Stimulated activated naive CD4-positive, alpha-beta T cell treated with Interleukin-2 at 50 U/mL for 16 hours (primary cell): ENCODE measurements around the gene GDI2.

ENCODE experiments used
- DNase-seq: peaks from one replicate; lab custom pipeline; 2025; lab: John Stamatoyannopoulos, UW

The GDI2 gene

DNA sequence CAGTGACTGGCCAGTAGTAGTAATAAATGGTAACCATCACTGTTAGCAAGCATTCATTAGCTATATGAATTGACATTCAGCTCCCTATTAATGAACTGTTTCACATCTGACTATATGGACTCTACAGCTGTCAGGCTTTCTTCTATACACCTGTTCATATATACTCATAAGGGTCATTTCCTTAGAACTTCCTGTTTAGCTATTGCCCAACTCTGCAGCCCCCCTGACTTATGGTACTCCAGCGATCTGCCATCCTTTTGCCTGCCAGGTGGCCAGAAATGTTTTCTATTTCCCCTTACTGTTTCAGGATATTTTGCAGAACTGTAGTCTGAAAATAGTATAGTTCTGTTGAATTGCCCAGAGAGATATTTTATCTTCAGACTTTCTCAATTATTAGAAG lies 72.0 kb downstream of the GDI2 start:
- no peak for DNase-seq

DNA sequence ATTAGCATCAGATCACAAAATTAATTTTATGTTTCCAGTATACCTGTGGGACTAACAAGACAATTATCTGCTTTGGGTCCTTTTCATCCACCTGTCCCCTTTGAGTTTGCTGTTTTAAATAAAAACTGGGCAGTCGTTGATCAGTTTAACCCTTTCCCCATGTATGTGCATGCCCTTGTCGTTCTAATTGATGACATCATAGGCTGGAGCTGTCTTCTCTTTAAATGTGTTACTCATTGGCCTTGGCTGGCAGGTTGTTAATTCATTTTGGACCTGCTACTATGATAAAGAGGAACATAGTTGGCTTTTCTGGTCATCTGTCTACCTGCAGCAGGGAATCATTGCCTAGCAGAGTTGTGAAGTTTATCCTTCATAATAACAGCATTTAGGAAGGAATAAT lies 74.8 kb downstream of the GDI2 start:
- no peak for DNase-seq

- DNase-seq = no peak
These were observed 75.9 kb downstream of the GDI2 start for GRCh38 chr10:5737352-5737751.

DNA sequence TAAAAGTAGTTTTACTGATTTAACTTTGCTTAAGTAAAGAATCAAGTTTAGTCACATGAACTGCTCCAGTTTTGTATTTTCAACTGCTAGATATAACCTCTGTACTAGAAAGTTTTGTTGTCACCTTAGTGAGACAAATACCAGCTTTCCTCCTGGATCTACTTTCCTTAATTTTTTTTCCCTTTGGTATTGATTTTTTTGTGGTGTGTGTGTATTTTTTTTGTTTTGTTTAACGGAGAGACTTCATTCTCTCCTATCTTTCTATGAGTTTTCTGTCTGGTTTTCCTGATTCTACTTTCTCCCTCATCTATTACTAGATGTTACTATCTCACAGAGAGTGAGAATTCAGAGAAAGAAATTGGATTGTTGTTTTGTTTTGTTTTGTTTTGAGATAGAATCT lies 76.6 kb downstream of the GDI2 start:
- no peak for DNase-seq

DNA sequence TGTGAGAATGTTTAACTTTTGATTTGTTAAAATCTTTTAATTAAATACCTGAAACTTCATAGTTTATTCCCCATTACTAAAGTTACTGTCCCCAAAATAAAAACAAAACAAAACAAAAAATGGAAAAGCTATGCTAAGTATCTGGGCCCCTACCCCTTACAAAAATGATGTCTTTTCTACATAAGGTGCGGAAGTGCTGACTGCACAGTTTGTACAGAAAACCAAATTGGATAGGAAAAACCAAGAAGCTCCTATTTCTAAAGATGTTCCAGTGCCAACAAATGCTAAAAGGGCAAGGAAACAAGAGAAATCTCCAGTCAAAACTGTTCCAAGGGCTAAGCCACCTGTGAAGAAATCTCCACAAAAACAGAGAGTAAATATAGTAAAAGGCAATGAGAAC lies 78.1 kb downstream of the GDI2 start:
- no peak for DNase-seq

- DNase-seq = no peak
These were observed 81.1 kb downstream of the GDI2 start for GRCh38 chr10:5732141-5732540.

DNA sequence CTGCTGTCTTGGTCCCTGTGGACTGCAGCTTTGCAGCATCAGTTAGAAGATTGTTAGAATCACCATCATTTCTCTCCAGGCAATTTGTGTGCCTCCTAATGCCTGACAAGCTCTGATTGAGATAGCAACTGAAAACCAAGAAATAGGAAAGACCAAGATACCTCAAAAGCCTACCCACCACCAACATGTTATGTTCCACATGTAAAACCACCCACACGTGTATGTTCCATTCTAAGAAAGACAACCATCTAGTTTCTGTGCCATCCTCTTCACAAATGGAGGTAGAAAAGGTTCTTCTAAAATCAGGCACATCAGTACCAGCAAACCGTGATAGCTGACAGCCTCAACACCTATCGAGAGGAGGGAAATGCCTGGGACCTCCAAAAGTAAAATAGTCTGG lies 81.7 kb downstream of the GDI2 start:
- DNase-seq = no peak

GRCh38 chr10:5730766-5731165 lies 82.5 kb downstream of the GDI2 start:
- DNase-seq = no peak

DNA sequence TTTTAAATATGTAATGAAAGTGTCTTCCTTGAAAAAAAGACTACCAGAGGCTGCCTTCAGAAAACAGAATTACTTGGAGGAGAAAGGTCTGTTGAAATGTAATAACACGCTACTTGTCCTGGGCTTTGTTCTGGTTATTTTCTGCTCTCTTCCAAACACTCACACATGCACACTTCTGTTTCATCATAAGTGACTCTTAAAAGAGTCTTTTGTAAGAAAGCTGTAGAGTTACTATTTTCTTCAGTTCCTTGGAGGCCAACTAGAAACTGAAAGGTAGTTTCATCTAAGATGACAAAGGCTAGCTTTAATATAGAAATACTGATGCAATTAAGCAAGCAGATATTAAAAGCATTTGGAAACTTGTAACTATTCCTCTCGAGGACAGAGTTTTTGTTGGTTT lies 89.5 kb downstream of the GDI2 start:
- no peak for DNase-seq

DNA sequence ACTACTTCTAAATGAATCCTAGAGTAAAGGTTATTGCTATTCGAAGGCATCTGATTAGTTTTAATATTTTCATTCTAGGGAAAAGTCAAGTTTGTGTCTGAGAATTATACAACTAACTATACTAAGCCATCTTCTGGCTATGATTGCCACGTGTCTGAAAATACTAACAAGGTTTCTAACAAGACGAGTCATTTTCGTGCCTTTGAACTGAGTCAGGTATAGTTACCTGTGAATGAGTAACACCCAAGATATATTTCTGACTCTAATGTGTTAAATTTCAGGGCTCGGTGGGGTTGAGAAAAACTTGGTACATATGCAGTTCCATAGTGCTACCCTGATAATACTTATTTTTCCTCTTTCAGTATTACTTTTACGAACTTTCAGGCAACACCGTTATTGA lies 93.1 kb downstream of the GDI2 start:
- DNase-seq = no peak

DNA sequence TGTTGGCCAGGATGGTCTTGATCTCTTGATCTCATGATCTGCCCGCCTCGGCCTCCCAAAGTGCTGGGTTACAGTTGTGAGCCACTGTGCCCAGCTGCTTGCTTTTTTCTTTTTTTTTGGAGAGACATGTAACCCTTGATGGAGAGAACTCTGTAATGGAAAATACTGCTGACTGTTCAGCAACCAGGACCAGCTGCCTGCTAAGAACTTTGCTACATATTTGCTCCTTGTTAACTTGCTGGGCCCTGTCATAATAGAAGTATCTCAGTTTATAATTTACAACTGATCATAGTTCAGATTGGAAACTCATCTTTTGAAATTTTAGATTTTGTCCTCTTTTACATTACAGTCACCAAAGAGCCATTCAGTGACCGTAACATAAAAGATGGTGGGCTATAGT lies 93.7 kb downstream of the GDI2 start:
- no peak for DNase-seq
